Measurements from ENCODE around the gene TMEM11. TPM values are rescaled to one million over a fixed set of nuclear protein-coding genes. Genes with fewer than 3 reads are reported as not detected.
A peak's percentile ranks its signal among the peaks of the same experiment; 100 is the strongest.

TMEM11 gene
- total RNA-seq, 1 donor from 2014 or later = 44.3 TPM

DNA sequence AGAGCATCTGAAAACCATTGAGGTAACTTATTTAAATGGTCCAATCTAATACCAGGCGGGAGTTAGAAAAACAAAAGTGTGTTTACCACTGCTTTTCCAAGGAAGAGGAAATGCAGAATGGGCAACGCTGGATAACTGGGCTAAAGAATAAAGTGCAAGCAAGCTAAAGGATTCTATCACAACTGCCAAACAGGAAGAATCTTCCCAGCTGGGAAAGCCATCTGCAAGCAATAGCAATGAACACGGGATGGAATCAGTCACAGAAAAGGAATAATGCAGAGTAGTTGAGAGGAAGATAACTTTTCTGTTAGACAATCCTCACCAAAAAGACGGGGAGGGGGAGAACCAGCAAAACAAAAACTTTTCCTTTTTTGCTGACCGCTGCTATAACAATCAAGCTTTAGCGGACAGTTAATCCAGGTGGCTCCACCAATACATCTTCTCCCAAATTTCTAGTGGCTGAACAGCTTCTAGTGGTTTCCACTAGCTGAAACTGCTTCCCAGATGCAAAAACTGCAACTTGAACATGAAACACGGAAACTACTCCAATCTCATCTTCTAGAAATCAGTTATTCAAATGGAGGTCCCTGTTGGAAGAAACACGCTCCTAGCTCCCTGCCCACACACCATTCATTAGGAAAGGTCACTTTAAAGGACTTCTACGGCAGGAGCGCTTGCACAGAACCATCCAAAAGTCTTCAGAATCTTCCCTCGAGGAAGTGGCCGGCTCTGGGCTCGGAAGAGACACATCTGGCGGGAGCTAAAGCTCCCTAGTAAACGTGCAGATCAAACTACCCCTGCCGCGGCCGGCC lies 929 bp downstream of the TMEM11 start:
- no peak for DNase-seq (ENCODE audit: low read depth)

DNA sequence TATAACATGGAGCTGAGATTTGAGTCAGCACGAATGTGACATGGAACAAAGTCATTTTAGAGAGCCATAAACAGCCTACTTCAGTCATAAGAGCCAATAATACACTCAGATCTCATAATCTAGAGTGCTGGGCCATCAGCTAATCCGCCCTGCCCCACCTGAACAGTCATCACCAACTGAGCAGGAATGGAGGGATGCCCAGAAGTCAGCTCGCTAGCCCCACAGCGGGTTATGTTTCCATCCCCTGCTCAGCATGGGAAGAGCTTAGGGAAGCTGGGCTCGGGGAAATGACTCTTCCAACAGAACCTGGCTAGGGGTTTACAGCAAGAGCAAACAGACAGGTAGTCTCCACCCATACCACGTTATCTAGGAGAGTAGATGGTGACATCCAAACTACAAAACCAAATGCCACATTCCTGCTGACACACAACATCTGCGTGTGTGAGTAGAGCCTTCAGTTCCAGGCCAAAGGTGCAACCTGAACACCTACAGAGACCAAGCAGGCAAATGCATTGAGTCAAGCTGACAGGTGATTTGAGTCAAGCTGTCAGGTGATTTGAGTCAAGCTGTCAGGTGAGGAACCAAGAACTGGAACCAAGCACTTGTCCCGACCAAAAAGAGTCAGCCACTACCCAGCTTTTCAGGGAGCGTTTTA lies 2.0 kb downstream of the TMEM11 start:
- DNase-seq (ENCODE audit: low read depth) = no peak

DNA sequence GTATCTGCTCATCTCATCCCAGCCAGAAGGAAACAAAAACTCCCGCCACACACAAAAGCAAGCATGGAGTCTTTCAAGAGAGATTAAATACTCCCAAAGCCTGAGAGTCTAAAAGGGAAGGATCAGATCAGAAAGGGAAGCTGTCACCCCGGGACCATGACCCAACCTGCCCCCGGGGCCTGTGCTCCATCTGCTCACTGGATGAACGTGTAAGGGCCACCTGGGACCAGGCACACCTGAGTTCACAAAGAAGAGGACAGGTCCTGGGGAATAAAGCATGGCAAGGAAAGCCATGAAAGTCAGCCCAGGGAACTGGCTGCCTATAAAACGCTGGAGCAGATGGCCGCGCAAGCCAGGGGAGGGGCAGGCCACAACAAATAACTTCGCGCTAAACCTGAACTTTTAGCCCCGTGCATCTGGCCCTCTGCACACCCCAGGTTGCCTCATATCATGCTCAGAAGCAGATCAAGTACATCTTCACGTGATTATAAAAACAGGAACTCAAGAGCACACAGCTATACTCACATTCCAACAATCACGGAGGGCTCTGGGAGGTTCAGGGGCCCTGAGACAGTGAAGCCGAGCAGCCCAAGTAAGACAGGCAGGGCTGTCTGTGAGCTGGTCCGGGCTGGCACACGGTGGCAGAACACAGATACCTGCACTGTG lies 3.4 kb downstream of the TMEM11 start:
- no peak for DNase-seq (ENCODE audit: low read depth)

DNA sequence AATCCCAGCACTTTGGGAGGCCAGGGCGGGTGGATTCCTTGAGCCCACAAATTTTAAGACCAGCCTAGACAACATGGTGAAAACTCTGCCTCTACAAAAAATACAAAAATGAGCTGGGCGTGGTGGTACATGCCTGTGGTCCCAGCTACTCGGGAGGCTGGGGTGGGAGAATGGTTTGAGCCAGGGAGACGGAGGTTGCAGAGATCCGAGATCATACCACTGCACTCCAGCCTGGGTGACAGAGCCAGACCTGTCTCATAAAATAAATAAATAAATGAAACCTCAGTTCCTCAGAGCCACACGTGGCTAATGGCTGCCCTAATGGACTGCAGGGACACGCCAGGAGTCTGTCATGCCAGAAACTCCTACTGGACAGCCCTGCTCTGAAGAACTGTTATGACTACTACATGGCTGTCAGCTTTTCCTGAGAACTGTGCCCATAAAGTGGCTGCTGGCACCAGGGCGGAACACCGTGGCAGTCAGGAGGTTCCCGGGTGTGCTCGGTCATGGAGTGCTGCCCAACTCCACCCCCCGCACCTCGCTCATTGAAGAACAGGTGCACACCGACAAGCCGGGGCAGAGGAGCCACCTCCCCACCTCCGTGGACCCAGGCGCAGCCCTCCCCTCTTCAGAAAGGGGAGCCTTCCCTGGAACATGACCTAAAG lies 4.3 kb downstream of the TMEM11 start:
- peak; percentile 57 for DNase-seq (ENCODE audit: low read depth)

DNA sequence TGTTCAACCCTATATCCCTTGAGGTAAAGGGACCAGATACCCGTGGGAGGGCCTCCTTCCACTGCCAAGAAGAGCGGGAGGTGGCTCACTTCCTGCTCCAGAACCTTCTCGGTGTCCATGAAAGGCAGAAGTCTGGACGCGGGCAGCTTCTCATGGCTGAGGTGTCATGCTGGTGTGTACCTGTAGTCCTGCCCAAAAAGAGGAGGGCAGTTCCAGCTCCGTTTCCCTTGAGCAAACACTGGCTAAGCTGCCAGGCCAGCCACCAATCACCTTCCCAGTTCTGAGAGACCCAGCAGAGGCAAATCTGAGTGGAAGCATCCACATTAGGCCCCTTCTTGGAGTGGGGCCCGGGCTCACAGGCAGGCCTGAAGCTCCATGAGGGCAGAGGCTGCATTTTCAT lies 5.6 kb downstream of the TMEM11 start:
- no peak for DNase-seq (ENCODE audit: low read depth)

DNA sequence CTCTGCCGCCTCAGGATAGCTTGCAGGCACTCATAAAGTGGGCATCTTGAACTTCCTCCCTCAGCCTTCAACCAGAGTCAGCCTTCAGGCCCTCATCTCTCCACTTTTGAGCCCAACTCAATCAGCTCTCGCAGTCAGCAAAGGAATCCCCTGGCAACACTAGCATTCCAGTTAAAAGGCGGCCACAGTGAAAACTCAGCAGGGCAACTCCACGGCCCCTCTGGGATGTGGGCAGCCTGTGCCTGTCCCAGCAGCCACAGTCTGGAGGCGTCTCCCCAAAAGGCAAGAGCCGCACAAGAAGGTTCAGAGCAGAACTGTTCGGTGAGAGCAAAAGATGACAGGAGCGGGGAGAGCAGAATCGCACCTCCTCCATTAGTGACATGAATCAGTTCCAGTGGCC lies 9.0 kb downstream of the TMEM11 start:
- DNase-seq (ENCODE audit: low read depth) = no peak

DNA sequence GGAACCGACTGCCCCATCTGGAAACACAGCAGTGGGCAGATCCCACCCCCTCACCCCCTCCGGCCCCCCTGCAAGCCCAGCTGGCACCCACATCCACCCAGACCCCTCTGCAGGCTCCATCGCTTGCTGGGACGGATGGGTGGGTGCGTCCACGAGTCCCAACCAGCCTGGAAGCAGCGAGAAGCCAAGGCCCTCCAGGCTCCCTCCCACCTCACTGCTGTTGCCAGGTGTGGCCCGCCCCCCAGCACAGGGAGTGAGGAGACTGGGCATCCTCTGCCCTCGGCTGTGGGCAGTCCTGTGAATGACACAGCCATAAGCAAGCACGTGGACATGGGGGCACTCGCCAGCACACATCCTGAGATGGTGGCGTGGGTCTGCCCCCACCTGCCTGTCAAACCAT lies 11.4 kb downstream of the TMEM11 start:
- no peak for DNase-seq (ENCODE audit: low read depth)

DNA sequence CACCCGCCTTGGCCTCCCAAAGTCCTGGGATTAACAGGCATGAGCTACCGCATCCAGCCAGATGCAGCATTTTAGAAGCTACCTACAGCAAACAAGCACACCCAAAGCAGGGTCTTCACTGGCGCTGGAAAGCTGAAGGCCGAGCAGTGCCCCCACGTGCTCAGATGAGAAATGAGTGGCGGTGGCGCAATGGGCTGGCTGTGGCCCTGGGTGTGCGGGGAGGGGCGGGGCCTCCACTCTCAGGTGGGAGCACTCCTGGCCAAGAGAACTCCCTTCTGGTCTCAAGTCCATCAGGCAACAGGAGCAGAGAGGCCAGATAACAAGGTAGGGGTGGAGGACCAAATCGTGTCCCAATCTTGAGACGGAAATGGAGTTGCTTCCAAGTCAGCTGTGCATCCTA lies 12.1 kb downstream of the TMEM11 start:
- DNase-seq (ENCODE audit: low read depth) = no peak

DNA sequence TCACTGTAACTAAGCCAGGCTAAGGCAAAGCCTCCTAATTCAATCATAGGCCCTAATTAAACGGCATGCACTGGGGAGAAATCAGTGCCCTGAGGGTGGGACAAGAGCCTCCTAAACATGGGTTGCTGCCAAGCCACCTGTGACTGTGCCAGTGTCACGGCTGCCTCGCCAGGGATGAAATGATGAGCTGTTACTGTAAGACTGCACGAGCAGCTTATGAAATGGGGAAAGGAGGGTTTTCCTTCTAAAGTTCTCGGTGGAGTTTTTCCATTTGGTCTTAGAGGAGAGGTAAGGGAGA lies 12.7 kb downstream of the TMEM11 start:
- DNase-seq (ENCODE audit: low read depth) = no peak

DNA sequence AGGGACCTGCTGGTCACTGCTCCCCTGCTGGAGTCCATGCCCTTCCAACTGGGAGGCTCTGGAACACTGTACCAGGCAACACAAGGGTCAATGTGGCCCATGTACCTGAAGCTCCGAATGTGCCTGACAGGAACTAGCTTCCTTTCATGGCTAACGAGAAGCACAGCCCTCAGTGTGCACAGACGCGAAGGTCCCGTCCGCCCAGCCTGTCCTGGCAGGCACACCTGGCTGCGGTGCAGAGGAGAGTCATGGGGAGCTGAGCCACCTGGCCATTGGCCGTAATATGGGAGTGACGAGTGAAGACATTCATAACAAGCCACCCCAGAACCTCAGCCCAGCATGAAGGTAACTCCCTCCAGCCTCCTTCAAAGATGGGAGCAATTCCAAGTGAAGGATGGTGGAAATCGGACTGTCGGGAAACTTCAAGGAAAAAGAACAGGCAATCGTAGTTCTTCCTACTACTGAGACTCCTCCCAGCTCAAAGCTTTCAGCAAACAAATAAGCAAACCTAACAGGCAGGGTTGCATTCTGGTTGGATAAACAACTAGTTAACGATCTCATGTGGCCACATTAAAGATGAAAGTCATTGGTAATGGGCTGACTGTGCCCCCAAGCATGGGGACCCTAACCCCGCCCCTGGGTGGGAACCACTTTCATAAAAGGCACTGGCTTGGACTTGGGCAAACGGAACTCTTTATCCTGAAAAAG lies 13.2 kb downstream of the TMEM11 start:
- no peak for DNase-seq (ENCODE audit: low read depth)

DNA sequence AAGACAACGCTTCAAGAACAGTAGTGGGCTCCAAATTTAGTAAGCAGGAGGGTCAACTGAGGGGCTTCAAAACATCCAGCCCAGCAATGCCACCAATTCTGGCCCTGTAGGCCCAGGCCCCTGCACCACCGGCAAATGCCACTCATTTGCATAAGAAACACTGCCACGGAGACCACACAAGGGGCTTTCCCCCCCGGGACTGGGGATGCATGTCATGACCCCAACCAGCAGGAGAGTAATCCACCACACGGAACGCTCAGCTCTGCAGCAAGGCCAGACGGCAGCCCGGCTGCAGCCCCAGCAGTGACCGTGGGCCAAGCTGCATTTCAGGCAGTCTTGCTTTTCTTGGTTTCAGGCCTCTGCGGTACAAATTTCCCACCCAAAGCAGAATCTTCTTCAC lies 14.1 kb downstream of the TMEM11 start:
- DNase-seq (ENCODE audit: low read depth) = no peak

DNA sequence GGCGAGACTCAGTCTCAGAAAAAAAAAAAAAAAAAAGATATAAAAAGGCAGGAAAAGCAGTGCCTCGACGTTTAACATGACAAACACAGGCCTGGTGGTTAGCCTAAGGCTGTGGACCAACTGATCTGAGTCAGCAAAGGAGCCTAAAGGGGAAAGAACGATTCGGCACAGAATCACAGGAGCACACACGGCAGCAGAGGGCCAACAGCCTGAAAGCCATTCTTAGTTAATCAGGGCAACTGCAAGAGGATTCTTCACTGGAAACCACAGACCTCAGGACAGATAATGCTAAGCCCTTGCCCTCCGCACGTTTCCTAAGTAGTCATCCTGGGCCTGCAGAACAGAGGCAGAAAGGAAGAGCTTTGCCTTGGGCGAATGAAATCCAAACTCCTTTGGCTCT lies 14.7 kb downstream of the TMEM11 start:
- DNase-seq (ENCODE audit: low read depth) = peak; percentile 90

DNA sequence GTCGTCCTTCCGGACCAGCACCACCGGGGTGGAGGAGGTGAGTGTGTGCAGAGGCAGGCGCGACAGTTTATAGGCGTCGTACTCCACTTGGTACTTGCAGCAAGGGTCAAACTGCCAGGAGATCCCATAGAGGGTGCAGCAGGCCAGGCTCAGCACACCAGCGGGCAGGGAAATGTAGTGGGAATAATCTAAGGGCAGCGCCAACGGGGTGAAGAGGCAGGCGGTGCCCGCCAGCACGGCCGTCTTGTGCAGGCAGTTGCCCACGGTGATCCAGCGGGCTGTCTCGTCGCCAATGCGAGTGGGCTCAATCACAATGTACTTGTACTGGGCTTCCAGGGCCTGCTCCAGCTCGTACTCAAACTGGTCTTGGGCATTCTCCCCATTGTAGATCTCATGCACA lies 15.6 kb downstream of the TMEM11 start:
- no peak for DNase-seq (ENCODE audit: low read depth)

DNA sequence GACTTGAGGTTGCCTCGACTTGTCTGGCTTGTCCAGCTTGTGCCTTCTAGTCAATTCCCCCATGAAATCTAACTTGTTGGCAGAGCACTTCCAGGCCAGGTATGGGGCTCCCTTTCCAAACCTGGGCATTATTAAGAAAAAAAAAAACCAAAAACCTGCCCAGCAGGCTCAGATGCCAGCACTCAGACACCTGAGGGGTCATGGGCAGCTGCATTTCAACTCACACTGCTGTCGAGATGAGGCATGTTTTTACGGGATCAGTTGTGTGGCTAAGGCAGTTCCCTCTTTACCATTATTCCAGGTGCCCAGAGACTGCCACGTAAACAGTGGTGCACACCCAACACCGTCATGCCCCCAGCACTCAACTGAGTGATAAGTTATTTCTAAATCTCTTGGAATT lies 17.8 kb downstream of the TMEM11 start:
- DNase-seq (ENCODE audit: low read depth) = no peak

DNA sequence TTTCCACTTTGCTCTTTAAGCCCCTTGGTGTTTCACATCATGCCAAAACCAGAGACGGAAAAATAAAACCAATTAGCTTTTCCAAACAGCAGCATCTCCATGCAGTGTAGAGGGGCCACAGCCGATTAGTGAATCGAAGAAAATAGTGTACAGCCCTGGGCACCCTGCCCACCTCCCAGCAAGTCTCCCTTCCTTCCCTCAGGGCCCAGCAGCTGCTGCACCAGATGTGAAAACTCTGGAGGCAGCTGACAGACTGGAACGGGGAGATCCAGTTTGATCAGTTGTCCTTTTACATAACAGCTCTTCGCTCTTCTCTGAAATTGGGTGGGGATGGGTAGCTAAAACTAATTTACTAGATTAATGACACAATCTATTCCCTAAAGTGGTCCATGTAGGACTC lies 19.3 kb downstream of the TMEM11 start:
- DNase-seq (ENCODE audit: low read depth) = peak; percentile 56

DNA sequence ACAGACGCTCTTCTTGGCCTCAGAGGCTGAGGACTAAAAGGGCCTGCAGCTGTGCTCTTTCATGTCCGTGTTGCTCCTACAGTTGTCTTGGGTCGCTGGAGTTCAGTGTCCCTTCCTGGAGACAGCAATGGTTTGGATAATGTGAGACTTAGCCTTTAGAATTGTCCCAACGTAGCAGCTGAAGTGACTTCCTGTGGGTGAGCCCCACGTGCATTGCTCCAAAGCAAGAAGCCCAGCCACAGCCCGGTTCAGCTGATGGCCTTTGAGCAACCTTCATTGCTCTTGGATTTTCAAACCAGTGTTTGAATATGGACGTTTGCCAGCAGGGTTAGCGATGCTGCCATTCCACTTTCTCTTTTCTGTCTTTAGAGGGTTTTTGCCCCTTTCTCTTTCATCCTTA lies 19.7 kb downstream of the TMEM11 start:
- peak; percentile 84 for DNase-seq (ENCODE audit: low read depth)

DNA sequence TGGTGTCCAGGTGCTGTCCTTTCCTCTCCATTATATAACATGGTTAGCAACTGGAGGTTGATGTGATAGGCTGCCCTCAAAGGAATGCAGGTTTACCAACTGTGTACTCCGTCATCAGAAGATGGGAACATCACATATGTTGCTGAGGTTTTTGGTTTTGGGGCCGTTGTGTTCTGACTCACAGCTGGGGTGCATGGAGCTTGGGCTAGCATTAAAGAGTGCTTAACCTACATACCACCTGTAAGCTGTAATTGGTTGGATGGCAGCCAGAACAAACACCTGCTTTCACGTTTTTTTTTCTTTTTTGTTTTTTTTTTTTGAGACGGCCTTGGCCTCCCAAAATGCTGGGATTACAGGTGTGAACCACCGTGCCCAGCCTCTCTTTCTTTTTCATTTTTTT lies 20.9 kb downstream of the TMEM11 start:
- DNase-seq (ENCODE audit: low read depth) = peak; percentile 51

DNA sequence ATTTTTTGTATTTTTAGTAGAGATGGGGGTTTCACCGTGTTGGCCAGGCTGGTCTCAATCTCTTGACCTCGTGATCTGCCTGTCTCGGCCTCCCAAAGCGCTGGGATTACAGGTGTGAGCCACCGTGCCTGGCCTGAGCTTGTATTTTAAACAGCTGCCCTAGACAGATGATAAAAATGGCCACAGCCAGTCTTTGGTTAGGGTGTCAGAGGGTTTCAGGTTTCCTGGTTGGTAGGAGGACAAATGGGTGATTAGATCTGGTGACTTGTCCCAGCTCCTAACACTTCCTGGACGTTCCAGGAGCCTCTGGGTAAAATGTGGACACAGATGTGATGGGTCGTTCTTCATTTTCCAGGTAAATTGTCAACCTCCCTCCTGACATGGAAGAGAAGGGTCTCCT lies 21.5 kb downstream of the TMEM11 start:
- DNase-seq (ENCODE audit: low read depth) = peak; percentile 71

DNA sequence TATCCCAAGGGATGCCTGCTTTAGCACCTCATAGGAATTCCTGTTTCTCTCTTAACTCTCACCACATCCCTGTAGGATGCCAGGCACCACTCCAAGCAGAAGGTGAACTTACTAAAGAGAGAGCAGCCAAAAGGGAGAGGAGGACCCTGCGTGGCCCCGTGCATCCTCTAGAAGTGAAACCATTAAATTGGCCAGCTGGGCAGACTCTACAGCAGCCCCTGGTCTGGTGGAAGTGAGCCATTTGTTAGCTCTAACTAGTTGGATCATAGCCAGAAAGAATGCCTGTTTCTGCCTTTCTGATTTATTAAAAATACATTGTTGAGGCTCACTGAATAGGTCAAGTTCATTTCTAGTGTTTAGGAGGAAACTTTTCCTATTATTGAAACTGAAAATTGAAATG lies 22.3 kb downstream of the TMEM11 start:
- no peak for DNase-seq (ENCODE audit: low read depth)

DNA sequence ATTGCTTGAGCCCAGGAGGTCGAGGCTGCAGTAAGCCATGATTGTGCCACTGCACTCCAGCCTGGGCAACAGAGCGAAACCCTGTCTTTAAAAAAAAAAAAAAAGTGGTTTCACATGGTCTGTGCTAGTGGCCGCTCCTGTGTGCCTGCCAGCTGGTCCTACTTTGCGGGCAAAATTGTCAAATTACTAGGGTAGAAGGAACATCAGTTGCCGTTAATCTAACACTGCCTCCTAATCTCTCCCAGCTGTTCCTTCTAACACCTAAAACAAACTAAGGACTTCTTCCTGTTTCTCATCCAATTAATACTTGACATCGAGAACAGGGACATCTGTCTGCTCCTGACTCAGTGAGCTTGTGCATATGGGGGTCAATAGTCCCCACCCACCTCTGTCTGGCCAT lies 23.9 kb downstream of the TMEM11 start:
- DNase-seq (ENCODE audit: low read depth) = no peak

DNA sequence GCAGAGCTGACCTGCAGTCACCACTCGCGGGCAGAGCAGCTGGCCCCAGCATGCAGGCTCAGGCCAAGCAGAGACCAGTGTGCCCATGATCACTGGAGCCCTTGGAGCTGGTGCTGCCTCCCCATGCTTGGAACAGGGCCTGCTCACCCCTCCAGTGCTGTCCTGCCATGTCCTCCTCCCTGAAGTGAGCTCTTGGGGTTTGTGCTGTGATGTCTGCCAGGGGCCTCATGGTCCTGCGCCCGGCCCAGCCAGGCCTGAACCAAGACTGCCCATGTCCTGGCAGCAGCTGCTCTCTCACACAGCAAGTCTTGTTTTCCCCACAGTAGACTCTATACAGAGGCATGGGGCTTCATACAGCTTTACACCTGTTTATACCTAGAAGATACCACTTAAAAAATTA lies 24.6 kb downstream of the TMEM11 start:
- no peak for DNase-seq (ENCODE audit: low read depth)
